GM12892 (cell line): ENCODE measurements around the gene ZBTB40.

ENCODE experiments used
- POLR2A ChIP-seq: IDR thresholded peaks from 2 replicates; pipeline ENCODE4 v1.6.1; 2011; ENCODE audit warnings: low read depth, low read length, control low read depth
- POLR2AphosphoS5 ChIP-seq: IDR thresholded peaks from 2 replicates; pipeline ENCODE4 v1.6.1; 2011; ENCODE audit warnings: low read depth, low read length, control low read depth
- TAF1 ChIP-seq: IDR thresholded peaks from 2 replicates; pipeline ENCODE4 v1.6.1; 2011; ENCODE audit warnings: low read depth, mild to moderate bottlenecking, control low read depth, low read length, borderline replicate concordance

DNA sequence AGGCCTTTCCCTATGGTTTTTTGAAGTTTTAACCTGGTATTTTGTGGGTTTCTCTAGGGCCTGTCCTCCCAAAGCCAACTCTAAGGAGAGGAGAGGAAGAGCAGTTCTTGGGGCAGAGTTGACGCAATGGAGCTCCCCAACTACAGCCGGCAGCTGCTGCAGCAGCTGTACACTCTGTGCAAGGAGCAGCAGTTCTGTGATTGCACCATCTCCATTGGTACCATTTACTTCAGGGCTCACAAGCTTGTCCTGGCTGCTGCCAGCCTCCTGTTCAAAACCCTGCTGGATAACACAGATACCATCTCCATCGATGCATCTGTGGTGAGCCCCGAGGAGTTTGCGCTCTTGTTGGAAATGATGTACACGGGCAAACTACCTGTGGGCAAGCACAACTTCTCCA is 38.2 kb downstream of the ZBTB40 start:
- no peak for TF ChIP-seq TAF1
- TF ChIP-seq POLR2A, result no peak
- no peak for TF ChIP-seq POLR2AphosphoS5
